ENCODE results near the gene MINDY2.
"Not testable (repeated sequence)": the region's sequence is repeated elsewhere in the genome, so short reads cannot be mapped to it uniquely, and the experiment has no call there.

The MINDY2 gene

DNA sequence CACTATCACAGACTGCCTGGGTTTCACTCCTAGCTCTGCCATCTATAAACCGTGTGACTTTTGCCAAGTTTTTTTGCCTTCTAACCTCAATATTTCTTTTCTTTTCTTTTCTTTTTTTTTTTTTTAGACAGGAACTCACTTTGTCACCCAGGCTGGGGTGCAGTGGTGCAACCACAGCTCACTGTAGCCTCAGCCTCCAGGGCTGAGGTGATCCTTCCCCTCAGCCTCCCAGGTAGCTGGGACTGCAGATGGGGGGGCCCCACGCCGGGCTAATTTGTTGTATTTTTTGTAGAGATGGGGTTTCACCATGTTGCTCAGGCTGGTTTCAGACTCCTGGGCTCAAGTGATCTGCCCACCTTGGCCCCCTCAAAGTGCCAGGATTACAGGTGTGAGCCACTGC, 18.4 kb upstream of the MINDY2 start:
- no peak for DNase-seq (ENCODE audit: low read depth)

- DNase-seq (ENCODE audit: low read depth), result no peak
Measured at GRCh38 chr15:58755350-58755749, 15.8 kb upstream of the MINDY2 start.

DNA sequence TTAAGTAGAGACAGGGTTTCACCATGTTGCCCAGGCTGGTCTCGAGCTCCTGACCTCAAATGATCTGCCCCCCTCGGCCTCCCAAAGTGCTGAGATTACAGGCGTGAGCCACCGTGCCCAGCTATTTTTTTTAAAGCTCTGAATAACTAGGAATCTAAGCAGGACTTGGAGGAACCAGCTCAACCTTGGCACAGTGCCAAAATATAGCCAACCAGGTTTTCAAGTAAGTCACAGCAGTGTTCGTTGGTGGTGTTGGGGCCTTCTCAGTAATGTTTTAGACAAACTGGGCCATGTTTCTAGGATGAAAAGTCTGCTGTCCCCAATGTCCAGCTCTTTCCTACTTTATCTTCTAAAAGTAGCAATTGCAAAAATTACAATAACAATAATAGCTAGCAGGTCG, 15.1 kb upstream of the MINDY2 start:
- no peak for DNase-seq (ENCODE audit: low read depth)

DNA sequence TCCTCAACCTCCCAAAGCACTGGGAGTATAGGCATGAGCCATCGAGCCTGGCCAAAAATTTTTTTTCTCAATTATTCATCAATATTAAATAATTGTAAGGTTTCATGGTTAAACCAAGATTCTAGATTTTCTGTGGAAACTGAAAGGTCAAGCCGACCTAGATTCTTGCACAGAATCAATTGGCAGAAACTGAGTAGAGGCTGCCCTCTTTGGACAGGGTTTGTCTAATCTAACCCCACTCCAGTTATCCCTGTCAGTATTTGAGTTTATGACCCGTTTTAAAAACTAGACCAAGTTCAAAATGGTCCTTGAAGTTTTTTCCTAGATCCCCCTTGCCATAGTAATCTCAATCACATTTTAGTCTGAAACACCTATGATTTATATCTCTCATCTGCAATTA, 13.0 kb upstream of the MINDY2 start:
- no peak for DNase-seq (ENCODE audit: low read depth)

- DNase-seq (ENCODE audit: low read depth), result no peak
Measured at GRCh38 chr15:58760385-58761009, 10.6 kb upstream of the MINDY2 start.

DNA sequence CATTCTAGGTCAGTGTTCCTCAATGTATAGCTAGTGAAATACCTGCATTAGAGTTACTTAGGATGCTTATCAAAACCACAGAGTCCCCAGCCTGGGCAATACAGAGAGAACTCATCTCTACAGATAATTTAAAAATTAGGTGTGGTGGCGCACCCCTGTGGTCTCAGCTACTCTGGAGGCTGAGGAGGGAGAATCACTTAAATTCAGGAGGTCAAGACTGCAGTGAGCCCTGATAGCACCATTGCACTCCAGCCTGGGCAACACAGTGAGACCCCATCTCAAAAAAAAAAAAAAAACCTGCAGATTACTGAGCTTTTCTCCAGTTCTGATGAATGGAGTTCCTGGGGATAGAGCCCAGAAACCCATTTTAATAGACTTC, 10.1 kb upstream of the MINDY2 start:
- no peak for DNase-seq (ENCODE audit: low read depth)

GRCh38 chr15:58762285-58762684, 8.8 kb upstream of the MINDY2 start:
- DNase-seq (ENCODE audit: low read depth), result no peak

DNA sequence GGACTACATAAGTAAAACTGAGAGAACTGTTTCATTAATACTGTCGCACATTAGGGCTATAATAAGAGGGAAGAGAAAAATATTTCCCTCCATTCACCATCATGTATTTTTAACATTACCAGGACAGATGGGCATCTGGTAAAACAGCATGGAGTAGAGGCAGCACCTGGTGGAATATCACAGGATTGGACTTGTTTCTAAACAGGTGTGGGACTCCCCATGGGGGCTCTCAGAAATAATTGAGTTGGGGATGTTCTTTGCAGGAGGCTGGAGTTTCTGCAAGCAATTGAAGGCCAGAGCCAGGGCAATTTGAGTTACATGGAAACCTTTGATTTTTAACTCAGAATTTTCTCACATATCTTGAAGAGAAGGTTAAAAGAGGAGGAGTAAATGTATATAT, 8.4 kb upstream of the MINDY2 start:
- DNase-seq (ENCODE audit: low read depth), result no peak

GRCh38 chr15:58764468-58764867, 6.6 kb upstream of the MINDY2 start:
- DNase-seq (ENCODE audit: low read depth), result no peak

DNA sequence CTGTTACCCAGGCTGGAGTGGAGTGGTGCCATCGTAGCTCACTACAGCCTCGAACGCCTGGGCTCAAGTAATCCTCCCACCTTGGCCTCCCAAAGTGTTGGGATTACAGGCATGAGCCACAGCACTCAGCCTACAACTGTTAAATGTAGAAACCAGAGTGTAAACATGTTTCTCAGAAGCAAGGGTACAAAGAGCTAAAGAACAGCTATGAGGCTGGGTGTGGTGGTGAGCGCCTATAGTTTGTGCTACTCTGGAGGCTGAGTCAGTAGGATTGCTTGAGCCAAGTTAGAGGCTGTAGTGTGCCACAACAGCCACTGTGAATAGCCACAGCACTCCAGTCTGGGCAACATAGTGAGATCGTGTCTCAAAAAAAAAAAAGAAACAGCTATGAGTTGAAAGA, 4.8 kb upstream of the MINDY2 start:
- no peak for DNase-seq (ENCODE audit: low read depth)

GRCh38 chr15:58768601-58769004, 2.5 kb upstream of the MINDY2 start:
- DNase-seq (ENCODE audit: low read depth), result not testable (repeated sequence)

DNA sequence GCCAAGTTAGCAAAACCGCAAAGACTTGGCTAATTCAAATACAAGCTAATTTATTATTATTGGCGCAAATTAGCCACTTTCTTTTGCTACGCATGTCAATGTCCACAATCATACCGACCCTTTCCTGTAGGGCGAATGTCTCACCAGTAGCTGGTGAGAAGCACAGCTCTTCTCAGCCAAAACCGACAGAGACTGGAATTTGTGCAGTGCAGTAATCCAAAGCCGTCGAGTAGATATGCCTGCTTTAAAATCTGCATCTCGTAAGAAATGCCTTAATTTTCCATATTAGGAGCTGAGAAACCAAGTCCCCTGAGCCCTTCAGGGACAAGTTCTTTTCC, 614 bp upstream of the MINDY2 start:
- DNase-seq (ENCODE audit: low read depth), result peak; percentile 66

DNA sequence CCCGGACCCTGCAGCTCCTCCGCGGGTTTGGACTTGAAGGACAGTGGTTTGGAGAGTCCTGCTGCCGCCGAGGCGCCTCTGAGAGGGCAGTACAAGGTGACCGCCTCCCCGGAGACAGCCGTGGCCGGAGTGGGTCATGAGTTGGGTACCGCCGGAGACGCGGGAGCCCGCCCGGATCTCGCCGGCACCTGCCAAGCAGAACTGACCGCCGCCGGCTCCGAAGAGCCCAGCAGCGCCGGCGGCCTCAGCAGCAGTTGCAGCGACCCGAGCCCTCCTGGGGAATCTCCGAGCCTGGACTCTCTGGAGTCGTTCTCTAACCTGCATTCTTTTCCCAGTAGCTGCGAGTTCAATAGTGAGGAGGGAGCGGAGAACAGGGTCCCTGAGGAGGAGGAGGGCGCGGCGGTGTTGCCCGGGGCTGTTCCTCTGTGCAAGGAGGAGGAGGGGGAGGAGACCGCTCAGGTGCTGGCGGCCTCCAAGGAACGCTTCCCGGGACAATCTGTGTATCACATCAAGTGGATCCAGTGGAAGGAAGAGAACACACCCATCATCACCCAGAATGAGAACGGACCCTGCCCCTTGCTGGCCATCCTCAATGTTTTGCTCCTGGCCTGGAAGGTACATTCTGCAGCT, 634 bp downstream of the MINDY2 start:
- no peak for DNase-seq (ENCODE audit: low read depth)

DNA sequence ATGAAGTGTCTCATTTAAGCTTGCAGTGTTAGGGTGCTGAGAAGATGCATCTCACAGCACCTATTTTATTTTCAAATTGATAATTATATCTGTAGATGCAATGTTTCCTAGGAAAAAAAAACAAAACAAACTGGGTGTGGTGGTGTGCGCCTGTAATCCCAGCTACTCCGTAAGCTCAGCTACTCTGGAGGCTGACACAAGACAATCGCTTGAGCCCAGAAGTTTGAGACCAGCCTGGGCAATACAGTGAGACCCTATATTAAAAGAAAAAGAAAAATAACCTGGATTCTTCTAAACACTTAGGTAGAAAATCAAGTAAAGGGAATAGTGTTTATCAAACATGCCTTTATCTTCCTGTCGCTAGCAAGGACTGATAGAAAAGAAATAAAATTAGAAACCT, 1.9 kb downstream of the MINDY2 start:
- no peak for DNase-seq (ENCODE audit: low read depth)

GRCh38 chr15:58775402-58775801, 4.3 kb downstream of the MINDY2 start:
- no peak for DNase-seq (ENCODE audit: low read depth)

DNA sequence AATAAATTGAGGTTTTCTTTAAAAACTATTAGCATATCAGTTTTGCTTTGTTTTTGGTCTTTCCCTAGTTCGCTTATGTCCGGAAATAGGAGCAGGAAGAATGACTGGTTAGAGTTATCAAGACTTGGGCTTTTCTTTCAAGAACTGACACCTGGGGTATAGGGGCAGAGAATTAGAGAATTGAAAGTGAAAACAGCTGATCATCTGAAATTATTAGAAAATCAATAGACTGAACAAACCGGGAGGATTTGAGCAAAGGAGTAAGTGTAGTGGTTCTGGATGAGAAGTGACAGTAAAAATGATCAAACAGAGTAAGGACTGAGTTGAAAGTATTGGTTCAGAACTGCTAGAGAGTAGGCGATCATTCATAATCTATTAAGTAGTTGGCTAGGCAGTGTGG, 6.0 kb downstream of the MINDY2 start:
- DNase-seq (ENCODE audit: low read depth), result no peak

- no peak for DNase-seq (ENCODE audit: low read depth)
Measured at GRCh38 chr15:58779554-58779953, 8.5 kb downstream of the MINDY2 start.

GRCh38 chr15:58785355-58785754, 14.3 kb downstream of the MINDY2 start:
- DNase-seq (ENCODE audit: low read depth), result no peak

DNA sequence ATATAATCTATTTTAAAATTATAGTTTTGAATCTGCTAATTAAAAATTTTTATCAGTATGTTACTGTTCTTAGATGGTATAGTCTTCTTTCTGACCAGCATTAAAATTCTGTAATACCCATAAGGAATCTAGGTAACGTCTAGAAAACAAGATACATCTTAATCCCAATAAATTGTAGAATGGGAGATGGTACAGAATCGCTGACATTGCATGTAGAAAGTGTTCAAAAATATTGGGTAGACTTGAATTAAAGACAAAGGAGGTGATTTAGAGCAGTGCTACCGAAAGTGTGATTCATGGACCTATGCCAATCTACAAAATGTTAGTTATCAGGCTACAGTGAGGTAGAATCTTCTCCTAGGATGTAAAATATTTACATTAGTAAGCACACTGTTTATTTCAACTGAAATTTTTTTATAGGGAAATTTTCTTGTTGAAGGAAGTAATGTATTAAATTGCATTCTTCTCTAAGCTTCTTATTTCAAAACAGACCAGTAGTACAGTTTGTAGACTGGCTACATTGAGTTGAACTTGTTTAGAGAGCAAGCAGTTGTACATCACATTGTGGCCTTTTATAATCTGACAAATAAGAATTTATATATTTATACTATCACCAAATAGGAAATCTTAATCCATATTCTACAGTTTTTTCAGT, 17.1 kb downstream of the MINDY2 start:
- no peak for DNase-seq (ENCODE audit: low read depth)

GRCh38 chr15:58793862-58794261, 22.8 kb downstream of the MINDY2 start:
- DNase-seq (ENCODE audit: low read depth), result no peak

- DNase-seq (ENCODE audit: low read depth), result no peak
Measured at GRCh38 chr15:58795825-58796224, 24.7 kb downstream of the MINDY2 start.

DNA sequence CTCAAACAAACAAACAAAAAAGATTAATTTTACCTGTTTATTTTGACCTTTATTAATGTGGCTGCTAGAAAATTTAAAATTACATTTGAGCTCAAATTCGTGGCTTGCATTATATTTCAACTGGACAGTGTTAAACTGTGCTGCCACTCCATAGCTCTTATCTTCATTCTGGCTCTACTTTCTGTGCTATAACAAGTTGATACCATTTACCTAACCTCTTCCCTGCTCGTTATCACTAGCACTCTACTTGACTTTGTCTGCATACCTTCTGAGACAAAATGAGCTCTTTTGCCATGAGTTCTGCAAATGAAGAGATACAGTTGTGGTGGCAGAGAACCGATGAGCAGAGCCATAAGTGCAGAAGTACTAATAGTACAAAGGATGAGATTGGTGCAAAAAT, 26.4 kb downstream of the MINDY2 start:
- DNase-seq (ENCODE audit: low read depth), result no peak

- peak; percentile 12 for DNase-seq (ENCODE audit: low read depth)
Measured at GRCh38 chr15:58805095-58805494, 34.0 kb downstream of the MINDY2 start.

DNA sequence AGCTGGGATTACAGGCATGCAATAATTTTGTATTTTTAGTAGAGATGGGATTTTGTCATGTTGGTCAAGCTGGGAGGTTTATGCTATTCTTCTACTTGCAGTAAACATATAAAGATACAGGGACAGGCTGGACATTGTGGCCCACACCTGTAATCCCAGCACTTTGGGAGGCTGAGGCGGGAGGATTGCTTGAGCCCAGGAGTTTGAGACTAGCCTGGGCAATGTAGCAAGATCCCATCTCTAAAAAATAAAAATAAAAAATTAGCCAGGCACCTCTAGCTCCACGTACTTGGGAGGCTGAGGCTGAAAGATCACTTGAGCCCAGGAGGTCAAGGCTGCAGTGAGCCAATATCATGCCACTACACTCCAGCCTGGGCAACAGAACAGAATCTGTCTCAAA, 52.2 kb downstream of the MINDY2 start:
- not testable (repeated sequence) for DNase-seq (ENCODE audit: low read depth)

Data from fibroblast of the conjunctiva (primary cell).